ENCODE measurements around the gene EIPR1.
"Not testable (repeated sequence)": the region's sequence is repeated elsewhere in the genome, so short reads cannot be mapped to it uniquely, and the experiment has no call there.

Gene EIPR1

GRCh38 chr2:3204031-3204821 is 173.4 kb downstream of the EIPR1 start:
- DNase-seq: no peak

GRCh38 chr2:3203497-3204019 is 174.1 kb downstream of the EIPR1 start:
- no peak for DNase-seq

- DNase-seq: no peak
These were observed 174.7 kb downstream of the EIPR1 start for GRCh38 chr2:3202926-3203325.

- no peak for DNase-seq
These were observed 176.3 kb downstream of the EIPR1 start for GRCh38 chr2:3201281-3201680.

- no peak for DNase-seq
These were observed 177.1 kb downstream of the EIPR1 start for GRCh38 chr2:3200420-3200939.

GRCh38 chr2:3199627-3200345 is 177.8 kb downstream of the EIPR1 start:
- no peak for DNase-seq

- DNase-seq: not testable (repeated sequence)
These were observed 178.9 kb downstream of the EIPR1 start for GRCh38 chr2:3198671-3199192.

GRCh38 chr2:3198119-3198518 is 179.5 kb downstream of the EIPR1 start:
- no peak for DNase-seq

GRCh38 chr2:3197308-3197707 is 180.3 kb downstream of the EIPR1 start:
- no peak for DNase-seq

GRCh38 chr2:3196716-3197115 is 180.9 kb downstream of the EIPR1 start:
- no peak for DNase-seq

GRCh38 chr2:3195641-3196476 is 181.8 kb downstream of the EIPR1 start:
- peak; percentile 40 for DNase-seq

GRCh38 chr2:3194828-3195227 is 182.8 kb downstream of the EIPR1 start:
- no peak for DNase-seq

- no peak for DNase-seq
These were observed 183.9 kb downstream of the EIPR1 start for GRCh38 chr2:3193443-3194330.

- DNase-seq: no peak
These were observed 184.7 kb downstream of the EIPR1 start for GRCh38 chr2:3192920-3193319.

GRCh38 chr2:3192281-3192818 is 185.3 kb downstream of the EIPR1 start:
- DNase-seq: no peak

GRCh38 chr2:3189961-3190360 is 187.7 kb downstream of the EIPR1 start:
- DNase-seq: no peak

- DNase-seq: no peak
These were observed 188.5 kb downstream of the EIPR1 start for GRCh38 chr2:3189076-3189591.

- no peak for DNase-seq
These were observed 189.1 kb downstream of the EIPR1 start for GRCh38 chr2:3188405-3188946.

- DNase-seq: no peak
These were observed 190.2 kb downstream of the EIPR1 start for GRCh38 chr2:3187467-3187866.

- DNase-seq: no peak
These were observed 190.9 kb downstream of the EIPR1 start for GRCh38 chr2:3186766-3187165.

GRCh38 chr2:3185910-3186309 is 191.7 kb downstream of the EIPR1 start:
- no peak for DNase-seq

All from GF-D8 (cell line).